HG02642 (cell line): ENCODE data around the gene MITF.

ENCODE experiments used
- ATAC-seq: cut with Tn5 transposase; IDR thresholded peaks from one replicate; pipeline ENCODE4 v1.9.1; 2021; ENCODE audit warnings: mild to moderate bottlenecking; ENCODE audit not compliant: unreplicated experiment, poor library complexity

Gene MITF

GRCh38 chr3:69825446-69825845 lies 86.2 kb downstream of the MITF start:
- no peak for ATAC-seq

- no peak for ATAC-seq
These were observed 87.9 kb downstream of the MITF start for GRCh38 chr3:69827127-69827526.

DNA sequence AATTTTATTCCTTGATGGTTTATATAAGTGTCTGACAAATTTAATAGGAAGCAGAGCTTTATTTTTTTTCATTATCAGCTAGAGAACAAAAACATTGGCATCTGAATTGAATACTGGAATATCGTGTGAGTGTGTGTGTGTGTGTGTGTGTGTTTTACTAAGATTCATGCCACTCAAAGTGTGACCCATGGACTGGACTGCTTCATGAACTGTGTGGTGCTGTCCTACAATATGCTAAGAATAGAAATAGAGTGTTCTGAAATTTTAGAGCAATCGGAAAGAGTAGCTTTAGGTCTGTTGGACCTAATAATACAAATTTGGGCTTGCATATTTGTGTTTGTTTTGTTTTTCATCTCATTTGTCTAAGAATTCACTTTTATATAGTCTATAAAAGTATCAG lies 89.6 kb downstream of the MITF start:
- ATAC-seq = no peak

GRCh38 chr3:69830147-69830546 lies 90.9 kb downstream of the MITF start:
- ATAC-seq = no peak

- no peak for ATAC-seq
These were observed 92.5 kb downstream of the MITF start for GRCh38 chr3:69831737-69832136.

- no peak for ATAC-seq
These were observed 94.3 kb downstream of the MITF start for GRCh38 chr3:69833591-69833990.

DNA sequence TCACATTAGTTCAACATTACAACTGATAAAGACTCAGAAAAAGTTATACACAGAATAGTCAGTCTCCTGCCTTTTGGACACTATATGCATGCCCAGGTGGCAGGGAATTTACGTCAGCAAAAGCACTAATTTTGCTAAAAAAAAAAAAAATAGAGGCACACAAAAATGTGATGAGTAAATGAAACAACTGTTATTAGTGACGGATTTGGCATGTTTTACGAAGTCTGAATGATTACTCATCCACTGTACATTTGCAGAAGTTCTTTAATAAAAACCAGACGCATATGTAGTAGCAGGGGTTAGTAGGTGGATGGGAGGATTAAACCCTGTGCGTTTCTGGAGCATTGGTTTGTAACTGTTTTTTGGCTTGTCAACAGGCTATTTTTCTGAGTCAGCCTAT lies 99.0 kb downstream of the MITF start:
- ATAC-seq = no peak

DNA sequence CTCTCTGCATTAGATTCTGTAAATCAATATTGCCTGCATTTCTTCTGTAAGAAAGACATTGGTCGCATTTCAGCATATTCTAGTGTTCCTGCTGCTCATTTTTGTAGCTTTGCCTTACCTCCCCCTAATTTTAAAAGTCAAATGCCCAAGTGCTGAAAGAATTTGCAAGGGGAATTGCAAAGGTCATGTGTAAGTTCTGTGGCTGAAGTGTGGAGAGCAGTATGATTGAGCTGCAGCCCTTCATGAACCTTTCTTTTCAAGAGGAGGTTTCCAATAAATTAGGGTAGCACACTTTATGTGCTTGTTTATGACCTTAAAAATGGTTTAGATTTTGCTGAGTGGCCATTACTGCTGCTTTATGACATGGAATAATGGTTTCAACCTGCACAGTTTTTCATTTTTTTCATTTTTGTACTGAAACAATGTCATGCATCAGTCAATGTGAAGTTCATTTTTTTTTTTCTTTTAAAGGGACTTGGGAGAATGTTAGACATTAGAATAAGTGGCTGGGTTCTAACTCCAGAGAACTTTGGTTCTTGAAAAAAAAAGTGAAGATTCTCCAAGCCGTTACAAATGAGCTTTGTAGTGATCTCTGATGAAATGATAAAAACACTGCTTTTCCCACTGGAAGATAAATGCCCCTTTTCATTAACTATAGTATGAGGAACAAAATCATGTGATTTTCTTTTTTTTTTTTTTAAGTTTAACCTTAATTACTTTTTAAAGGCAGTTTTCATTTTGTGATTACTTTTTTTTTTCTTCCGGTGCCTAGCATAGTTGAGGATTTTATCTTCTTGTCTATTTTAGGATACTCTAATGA lies 99.6 kb downstream of the MITF start:
- no peak for ATAC-seq

DNA sequence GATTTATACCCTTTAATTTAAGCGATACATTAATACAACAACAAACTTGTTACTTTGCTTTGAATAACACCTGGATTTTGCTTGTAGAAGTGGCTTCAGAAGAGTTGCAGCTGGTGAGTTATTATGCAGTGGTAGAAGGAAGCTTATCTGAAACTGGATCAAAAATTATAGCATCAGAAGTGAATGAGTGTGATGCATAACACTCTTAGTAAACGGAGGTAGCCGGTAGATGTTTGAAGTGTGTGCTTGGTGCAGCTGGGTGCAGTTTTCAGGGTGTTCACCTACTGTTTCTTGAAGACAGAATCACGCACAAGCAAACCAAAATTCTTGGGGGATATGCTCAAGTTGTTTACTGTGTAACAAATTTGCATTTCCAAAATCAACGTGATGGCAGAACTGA lies 103.1 kb downstream of the MITF start:
- no peak for ATAC-seq

- ATAC-seq = no peak
These were observed 103.5 kb downstream of the MITF start for GRCh38 chr3:69842789-69843188.

GRCh38 chr3:69844706-69845105 lies 105.4 kb downstream of the MITF start:
- no peak for ATAC-seq

DNA sequence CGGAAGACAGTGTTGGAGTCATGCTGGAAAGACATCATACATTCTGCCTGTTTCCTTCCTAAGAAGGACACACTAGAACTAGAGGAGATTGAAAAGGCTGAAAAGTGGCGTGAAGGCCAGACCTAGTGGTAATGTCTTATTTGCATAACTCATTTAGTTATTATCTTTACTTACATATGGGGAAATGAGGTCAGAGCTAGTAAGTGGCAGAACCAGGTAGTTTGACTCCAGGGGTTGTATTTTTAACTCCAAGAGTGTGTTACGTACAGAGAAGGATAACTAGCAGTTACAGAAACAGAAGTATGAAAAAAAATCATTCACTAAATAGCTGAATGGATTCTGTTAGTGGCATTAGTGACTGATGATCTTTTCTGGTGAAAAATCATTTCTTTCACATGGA lies 108.0 kb downstream of the MITF start:
- ATAC-seq = no peak

GRCh38 chr3:69848113-69848512 lies 108.8 kb downstream of the MITF start:
- no peak for ATAC-seq

DNA sequence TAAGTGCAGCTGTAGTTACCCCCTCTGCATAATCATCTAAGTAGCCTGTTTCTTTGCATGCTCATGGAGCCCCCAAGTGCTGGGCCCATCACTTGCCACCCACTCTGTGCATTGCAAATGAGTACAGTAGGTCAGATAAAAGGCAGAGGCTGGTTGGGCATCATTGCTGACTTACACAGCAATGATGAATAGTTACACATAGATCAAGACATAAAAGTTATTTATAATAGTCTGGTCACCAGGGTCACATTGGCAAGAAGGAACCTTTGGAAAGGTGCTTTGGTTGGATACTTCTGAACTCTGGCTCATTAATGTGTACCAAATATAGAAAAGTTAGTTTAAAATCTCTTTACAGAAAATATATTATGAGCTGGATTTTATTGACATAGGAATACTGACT lies 111.6 kb downstream of the MITF start:
- no peak for ATAC-seq

- ATAC-seq = no peak
These were observed 113.8 kb downstream of the MITF start for GRCh38 chr3:69853027-69853426.

DNA sequence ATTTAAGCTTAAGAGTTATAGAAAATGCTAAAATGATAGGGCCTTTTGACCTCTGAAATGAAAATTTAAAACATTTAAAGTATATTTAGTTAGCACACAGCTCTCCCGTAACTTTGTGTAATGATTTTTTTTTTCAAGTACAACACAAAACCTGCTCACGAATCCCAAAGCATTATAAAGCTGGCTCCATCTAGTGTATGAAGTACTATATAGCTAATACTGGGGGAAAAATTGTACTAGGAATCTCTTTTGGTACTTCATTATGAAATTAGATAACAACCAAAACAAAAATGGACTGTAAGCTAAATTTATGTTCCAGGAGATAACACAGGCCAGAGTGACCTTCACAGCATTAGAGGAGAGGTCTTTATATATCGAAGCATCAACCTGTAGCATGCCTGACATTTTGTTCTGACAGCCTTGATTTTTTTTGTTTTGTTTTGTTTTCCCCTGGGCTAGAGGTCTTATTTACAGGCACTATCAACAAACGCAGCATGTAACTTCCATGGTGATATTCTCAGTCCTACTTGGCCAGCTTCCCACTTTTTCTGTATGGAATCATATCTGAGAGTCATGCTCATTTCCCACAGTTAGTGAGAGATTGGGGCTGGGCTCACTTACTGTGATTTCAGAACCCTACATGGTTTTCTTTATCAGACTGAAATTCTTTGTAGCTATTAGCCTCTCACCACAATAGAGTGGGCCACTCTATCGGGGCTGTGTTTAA lies 116.3 kb downstream of the MITF start:
- ATAC-seq = no peak

GRCh38 chr3:69856965-69857705 lies 117.9 kb downstream of the MITF start:
- ATAC-seq = no peak

DNA sequence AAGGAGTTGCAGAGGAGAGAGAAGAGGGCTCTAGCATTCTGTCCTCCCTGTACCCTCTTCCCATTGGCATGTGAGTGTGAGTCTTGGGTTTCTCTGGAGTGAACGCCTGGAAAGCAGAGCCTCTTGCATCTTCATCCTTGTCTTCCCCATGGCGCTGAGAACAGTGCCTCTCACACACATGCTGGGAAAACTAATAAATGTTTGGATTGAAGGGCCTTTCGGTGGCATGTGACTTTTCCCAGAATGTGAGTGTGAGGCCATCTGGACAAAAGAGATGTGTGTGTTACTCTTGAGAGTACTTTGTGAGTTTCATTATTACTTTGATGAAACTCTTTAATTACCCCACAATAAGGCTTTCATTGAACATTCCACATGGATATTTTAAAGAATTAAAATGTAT lies 122.3 kb downstream of the MITF start:
- ATAC-seq = no peak

- no peak for ATAC-seq
These were observed 124.9 kb downstream of the MITF start for GRCh38 chr3:69864141-69864540.

DNA sequence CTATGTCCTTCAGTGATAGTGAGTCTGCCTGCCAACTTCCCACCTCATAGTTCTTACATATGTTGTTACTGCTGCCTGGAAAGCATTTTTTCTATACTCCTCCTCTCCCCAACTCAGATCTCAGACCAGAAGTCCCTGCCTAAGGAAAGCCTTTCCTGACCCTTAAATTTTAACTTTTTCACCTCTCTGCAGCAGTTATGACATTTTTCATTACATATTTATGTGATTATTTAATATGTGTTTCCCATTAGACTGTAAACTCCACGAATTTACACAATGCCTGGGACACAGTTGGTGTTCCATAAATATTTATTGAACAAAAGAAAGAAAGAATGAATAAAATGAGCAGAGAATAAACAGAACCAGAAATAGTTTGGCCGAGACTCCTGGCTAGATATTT lies 125.5 kb downstream of the MITF start:
- ATAC-seq = no peak
